GM21528 (cell line): ENCODE measurements around the gene STAG1.
"Not testable (repeated sequence)": the region's sequence is repeated elsewhere in the genome, so short reads cannot be mapped to it uniquely, and the experiment has no call there.

Experiments used
- ATAC-seq: cut with Tn5 transposase; IDR thresholded peaks from one replicate; pipeline ENCODE4 v1.9.1; 2021; ENCODE audit warnings: mild to moderate bottlenecking, moderate library complexity; ENCODE audit not compliant: unreplicated experiment, low FRiP score

Gene STAG1

DNA sequence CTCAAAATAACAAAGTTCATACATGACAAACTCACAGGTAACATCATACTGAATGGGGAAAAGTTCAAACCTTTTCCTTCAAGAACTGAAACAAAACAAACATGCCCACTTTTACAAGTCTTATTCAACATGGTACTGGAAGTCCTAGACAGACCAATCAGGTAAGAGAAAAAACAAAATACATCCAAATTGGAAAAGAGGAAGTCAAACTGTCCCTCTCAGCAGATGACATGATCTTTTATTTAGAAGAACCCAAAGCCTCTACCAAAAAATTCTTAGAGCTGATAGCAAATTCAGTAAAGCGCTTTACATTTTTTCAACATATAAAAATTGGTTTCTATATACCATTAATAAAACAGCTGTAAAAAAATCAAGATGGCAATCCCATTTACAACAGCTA is 219.4 kb downstream of the STAG1 start:
- ATAC-seq, result no peak

- no peak for ATAC-seq
Measured at GRCh38 chr3:136518102-136518501, 234.1 kb downstream of the STAG1 start.

- no peak for ATAC-seq
Measured at GRCh38 chr3:136516656-136517055, 235.5 kb downstream of the STAG1 start.

DNA sequence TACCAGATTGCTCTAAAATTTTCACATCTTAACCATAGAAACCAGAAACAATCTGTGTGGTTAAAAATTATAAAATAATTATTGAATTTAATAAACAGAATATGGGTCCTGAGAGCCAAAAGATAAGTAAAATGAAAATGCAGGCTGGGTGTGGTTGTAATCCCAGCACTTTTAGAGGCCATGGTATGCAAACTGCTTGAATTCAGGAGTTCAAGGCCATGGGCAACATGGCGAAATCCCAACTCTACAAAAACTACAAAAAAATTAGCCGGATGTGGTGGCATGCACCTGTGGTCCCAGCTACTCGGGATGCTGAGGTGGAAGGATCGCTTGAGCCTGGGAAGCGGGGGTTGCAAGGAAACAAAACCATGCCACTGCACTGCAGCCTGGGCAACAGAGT is 236.1 kb downstream of the STAG1 start:
- no peak for ATAC-seq

DNA sequence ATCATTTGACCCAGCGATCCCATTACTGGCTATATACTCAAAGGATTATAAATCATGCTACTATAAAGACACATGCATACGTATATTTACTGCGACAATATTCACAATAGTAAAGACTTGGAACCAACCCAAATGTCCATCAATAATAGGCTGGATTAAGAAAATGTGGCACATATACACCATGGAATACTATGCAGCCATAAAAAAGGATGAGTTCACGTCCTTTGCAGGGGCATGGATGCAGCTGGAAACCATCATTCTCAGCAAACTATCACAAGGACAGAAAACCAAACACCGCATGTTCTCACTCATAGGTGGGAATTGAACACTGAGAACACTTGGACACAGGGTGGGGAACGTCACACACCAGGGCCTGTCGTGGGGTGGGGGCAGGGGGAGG is 237.6 kb downstream of the STAG1 start:
- not testable (repeated sequence) for ATAC-seq

DNA sequence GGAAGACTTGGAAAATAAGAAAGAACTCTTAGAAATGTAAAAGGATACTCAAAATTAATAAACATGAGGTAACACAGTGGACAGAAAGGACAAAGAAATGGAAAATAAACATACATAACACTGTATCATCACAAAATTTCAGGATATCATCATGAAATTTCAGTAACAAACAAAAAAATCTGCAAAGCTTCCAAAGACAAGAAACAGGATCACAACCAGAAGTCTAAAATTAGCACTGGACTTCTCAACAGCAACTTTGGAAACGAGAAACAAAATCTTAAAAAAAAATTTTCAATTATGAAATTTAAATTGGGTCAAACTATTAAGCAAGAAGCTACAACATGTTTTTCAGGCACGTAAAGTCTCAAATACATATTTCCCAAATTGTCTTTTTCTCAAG is 238.8 kb downstream of the STAG1 start:
- ATAC-seq, result no peak

DNA sequence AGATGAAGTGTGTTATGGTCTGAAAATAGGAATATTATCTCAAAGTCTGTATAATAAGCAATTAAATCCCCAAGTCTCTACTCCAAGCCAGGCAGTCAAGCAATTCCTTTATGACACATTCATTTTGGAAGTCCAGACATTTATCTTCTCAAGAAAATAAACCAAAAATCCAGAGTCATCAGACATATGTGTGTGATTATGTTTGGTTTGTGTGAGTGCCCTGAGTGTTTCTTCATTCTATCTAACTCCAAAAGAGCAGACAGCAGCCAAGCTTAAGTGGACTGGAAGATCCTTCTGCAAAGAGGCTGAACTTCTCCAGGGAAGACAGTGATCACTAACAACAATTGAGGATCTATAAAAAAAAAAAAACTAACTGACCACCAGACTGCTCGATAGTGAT is 239.8 kb downstream of the STAG1 start:
- no peak for ATAC-seq

DNA sequence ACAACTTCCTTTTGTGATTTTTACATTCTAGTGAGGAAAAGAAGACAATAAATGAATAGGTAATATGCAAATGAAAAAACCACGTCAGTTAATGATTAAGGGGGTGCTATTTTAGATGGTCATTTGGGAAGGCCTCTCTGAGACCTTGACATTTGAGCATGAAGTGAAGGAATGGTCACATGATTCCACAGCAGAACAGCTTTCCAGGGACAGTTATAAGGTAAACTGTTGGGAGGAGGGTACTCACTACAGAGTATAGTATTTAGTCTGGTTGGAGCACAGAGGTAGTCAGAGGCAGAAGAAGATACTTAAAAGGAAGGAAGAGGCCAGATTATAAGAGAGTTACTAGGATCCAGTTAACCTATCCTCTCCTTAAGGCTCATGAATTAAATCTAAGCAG is 246.5 kb downstream of the STAG1 start:
- ATAC-seq, result no peak

DNA sequence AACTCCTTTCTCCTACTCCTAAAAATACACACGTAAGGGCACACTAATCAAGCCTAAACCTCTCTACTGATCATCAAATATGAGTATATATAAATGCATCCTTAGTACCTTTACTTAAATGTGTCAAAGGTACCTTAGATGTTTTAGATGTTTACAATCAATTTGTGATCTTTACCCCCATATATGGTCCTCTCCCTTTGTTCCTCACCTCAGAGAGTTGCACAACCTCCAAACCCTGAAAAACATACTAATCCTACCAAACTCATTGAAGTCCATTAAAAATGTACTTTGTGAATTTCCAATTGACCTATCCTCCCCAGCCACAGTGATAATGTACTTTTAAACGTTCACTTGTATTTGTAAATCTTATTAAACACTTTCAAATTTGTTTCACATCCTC is 249.1 kb downstream of the STAG1 start:
- ATAC-seq, result no peak

DNA sequence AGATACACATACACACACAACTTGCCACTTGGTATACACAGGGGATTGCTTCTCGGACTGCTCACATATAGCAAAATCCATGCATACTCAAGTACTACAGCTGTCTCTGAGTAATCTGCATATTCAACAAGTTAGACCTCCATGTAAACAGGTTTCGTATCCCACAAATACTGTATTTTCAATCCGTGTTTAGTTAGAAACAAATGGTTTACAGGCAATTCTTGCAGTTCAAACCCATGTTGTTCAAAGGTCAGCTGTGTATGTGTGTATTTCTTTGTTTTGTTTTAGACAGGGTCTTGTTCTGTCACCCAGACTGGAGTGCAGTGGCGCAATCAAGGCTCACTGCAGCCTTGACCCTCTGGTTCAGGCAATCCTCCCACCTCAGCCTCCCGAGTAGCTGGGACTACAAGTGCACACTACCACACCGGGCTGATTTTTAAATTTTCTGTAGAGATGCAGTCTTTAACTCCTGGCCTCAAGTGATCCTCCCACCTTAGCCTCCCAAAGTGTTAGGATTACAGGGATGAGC is 253.2 kb downstream of the STAG1 start:
- no peak for ATAC-seq

- ATAC-seq, result no peak
Measured at GRCh38 chr3:136495213-136495612, 257.0 kb downstream of the STAG1 start.

- no peak for ATAC-seq
Measured at GRCh38 chr3:136490646-136491405, 261.4 kb downstream of the STAG1 start.

DNA sequence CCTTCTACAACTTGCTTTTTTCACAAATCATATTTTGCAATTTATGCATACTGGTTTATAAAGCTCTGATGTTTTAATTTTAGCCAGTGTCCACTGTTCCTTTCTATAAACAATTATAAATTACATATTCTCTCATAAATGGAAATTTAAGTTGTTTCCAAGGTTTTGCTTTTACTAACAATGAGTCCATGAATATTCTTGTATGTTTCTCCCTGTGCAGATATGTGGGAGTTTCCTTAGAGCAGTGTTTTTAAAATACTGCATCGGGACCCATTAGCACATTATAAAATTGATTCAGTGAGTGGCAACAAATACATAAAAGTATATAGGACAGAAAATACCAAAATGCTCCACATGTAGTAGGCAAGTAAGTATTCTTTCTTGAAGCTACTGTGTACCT is 266.4 kb downstream of the STAG1 start:
- ATAC-seq, result no peak

DNA sequence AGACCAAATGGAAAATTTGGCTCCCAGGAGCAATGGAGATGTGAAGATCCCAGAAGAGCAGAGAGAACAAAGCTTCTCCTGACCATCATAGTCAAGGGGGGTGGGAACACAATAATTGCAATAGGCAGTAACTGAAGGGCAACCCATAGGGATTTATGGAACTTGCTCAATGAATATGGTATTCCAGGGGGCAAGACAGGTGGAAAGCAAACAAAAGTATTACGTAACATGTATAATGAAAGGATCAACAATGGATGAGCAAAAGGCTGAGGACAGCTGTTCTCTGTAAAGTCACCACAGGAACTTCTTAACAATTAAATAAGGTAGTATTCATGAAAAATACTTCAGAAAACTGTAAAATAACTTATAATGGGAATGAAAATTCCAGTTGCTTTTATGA is 275.9 kb downstream of the STAG1 start:
- ATAC-seq, result no peak

- ATAC-seq, result not testable (repeated sequence)
Measured at GRCh38 chr3:136474876-136475275, 277.3 kb downstream of the STAG1 start.

GRCh38 chr3:136473716-136474326 is 278.4 kb downstream of the STAG1 start:
- no peak for ATAC-seq

DNA sequence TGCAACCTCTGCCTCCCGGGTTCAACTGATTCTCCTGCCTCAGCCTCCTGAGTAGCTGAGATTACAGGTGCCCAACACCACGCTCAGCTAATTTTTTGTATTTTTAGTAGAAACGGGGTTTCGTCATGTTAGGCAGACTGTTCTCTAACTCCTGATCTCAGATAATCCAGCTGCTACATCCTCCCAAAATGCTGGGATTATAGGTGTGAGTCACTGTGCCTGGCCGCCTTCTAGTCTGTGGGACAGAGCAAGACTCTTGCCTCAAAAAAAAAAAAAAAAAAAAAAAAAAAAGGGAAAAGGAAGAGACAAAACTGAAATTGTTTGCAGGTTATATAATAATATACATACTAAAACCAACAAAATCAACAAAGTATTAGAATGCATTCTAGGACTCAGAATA is 286.9 kb downstream of the STAG1 start:
- ATAC-seq, result no peak

DNA sequence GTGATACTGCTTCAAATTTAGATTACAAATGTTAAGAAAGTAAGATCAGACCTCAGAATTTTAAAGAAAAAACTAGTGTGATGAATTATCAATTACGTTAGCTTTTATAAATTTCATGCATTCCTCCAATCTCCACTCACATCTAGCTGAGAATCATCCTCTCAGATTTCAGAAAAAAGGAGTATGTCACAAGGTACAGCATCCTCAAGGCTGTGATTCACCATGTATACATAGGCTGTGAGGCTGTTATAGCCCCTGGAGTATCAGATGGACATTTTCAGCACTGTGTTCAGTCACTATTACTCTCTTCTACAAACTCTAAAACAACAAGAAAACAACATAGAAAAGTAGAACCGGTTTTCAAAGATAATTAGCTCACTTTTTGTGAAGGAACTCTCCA is 287.7 kb downstream of the STAG1 start:
- ATAC-seq, result no peak

- no peak for ATAC-seq
Measured at GRCh38 chr3:136463170-136463569, 289.0 kb downstream of the STAG1 start.

DNA sequence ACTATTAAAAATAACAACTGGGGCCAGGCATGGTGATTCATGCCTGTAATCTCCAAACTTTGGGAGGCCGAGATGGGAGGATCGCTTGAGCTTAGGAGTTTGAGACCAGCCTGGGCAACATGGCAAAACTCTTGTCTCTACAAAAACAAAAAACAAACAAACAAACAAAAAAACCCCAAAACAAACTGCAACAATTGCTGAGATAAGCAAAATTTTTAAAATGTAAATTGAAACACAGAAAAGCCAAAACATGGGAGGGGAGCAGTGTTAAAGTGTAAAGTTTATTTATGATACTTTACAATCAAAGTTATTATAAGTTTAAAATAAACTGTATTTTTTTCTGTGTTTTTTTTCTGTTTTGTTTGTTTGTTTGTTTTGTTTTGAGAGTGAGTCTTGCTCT is 294.4 kb downstream of the STAG1 start:
- ATAC-seq, result no peak

- ATAC-seq, result no peak
Measured at GRCh38 chr3:136456196-136456595, 296.0 kb downstream of the STAG1 start.

DNA sequence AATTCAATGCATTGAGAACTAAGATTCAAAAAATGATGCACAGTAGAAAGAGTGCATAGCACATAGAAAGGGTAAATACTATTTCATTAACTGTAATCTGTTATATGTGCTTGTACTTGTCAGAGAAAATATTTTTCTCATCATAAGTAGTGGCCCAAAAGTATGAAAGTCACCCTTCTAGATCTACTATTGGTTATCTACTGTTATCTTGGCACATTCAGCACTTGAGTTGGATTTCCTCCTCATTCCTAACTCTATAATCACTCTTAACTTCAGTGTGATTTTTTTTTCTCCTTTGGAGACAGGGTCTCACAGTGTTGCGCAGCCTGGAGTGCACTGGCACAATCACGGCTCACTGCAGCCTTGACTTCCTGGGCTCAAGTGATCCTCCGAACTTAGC is 307.6 kb downstream of the STAG1 start:
- ATAC-seq, result no peak
